GM12801 (cell line): ENCODE measurements around the gene DYDC1.

Experiments used
- TF ChIP-seq, protein P1 (sequence below): IDR thresholded peaks from one replicate; pipeline ENCODE4 v1.5.1; 2011; ENCODE audit warnings: control low read depth; ENCODE audit not compliant: insufficient read length; ENCODE audit errors: extremely low read depth

DYDC1 gene

DNA sequence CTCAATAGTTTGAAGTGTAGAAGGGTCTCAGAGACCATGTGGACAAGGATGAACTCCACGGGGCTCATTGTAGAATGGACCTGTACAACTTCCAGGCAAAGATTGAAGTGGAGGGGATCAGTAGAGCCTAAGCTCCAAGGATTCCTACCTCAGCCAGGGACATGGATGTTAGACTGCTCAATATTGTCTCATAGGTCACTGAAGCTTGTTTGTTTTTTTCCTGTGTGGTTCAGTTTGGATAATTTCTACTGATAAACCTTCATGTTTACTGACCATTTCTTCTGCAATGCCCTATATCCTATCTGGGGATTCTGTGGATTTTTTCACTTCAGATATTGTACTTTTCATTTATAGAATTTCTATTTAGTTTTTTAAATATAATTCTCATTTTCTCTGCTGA is 9.0 kb upstream of the DYDC1 start:
- TF ChIP-seq, protein P1, sequence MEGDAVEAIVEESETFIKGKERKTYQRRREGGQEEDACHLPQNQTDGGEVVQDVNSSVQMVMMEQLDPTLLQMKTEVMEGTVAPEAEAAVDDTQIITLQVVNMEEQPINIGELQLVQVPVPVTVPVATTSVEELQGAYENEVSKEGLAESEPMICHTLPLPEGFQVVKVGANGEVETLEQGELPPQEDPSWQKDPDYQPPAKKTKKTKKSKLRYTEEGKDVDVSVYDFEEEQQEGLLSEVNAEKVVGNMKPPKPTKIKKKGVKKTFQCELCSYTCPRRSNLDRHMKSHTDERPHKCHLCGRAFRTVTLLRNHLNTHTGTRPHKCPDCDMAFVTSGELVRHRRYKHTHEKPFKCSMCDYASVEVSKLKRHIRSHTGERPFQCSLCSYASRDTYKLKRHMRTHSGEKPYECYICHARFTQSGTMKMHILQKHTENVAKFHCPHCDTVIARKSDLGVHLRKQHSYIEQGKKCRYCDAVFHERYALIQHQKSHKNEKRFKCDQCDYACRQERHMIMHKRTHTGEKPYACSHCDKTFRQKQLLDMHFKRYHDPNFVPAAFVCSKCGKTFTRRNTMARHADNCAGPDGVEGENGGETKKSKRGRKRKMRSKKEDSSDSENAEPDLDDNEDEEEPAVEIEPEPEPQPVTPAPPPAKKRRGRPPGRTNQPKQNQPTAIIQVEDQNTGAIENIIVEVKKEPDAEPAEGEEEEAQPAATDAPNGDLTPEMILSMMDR, result no peak

DNA sequence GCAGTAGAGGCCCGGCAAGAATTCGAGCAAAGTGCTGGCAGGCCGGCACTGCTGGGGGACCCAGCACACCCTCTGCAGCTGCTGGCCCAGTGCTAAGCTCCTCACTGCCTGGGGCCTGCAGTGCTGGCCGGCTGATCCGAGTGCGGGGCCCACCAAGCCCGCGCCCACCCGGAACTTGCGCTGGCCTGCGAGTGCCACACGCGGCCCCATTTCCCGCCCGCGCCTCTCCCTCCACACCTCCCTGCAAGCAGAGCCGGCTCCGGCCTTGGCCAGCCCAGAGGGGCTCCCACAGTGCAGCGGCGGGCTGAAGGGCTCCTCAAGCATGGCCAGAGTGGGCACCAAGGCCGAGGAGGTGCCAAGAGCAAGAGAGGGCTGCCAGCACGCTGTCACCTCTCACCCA is 3.1 kb upstream of the DYDC1 start:
- TF ChIP-seq, protein P1, result no peak

DNA sequence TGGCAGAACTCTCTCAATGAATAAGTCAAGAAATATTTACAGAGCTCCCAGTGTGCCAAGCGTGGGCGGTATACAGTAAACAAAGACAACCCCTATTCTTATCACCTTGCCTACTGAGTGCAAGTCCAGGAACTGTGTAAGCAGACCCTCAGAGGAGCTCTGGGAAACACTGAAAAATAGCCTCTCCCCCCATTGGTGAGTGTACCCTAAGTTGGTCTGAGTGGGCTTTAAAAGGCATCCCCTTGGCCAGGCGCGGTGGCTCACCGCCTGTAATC is 1.2 kb upstream of the DYDC1 start:
- TF ChIP-seq, protein P1, result no peak

DNA sequence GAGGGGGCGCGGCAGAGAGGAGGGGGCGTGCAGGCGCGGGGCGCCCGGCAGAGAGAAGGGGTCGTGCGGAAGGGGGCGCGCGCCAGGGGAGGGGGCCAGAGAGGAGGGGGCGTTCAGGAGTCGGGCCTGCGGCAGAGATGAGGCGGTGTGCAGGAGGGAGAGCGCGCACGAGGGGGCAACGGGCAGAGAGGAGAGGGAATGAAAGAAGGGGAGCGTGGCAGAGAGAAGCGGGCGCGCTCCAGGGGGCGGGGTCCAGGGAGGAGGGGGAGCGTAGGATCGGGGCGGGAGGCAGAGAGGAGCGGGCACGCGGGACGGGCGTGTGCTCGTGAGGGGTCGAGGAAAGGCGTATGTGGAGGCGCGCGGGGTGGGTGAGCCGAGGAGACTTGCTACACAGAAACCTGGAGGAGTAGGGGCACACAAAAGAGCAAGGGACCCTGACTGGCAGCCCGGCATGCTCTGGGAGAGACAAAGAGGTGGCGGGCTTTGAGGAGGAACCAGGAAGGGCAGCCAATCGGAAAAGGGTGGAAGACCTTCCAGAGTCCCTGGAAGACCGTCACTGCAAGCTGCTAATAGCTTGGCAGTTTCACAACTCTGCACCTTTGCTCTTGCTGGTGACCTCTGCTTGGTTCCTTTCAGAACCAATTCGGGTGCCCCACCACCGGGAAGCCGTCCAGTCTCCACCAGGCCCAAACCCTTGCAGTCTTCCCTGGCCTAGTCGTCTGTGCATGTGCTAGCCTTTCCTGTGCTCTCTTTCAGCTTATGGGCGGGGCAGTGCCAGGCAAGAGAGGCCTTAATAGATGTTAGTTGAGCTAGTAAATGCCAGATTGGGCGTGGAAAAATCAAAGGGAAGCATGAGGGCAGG is 665 bp upstream of the DYDC1 start:
- TF ChIP-seq, protein P1, result no peak

DNA sequence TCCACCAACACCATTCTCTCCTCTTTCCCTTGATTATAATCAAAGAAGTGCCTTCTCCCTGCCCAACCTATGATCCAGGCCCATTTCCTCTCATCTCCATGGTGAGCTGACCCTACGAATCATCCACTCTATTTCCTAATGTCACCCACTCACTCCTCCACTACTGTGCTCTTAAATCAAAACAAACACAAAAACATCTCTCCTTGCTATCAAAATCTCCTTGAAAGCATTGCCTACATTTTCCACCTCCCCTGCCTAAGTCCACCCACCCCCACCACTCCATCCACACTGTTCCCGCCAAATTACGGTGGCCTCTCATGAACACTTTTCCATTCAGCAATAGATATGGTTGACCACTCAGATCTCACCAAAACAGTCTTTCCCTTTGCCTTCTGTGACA is 5.3 kb downstream of the DYDC1 start:
- TF ChIP-seq, protein P1, result no peak

DNA sequence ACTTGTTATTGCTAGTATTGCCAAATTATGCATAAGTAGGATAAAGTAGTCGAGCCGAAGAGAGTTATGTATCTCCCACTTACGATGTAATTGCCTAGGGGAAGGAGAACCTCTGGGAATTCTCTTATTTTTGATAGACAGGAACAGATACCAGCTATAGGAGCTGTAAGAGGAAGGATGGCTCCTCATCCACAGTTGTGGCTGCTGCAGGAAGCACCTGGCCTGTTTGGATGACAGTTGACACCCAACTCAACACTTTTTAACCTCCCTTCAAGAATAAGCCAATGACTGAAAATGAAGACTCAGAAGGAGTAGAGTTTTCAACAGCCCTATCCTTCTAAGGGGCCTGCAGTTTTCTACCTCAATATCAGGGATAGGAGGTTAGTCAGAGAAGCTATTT is 6.3 kb downstream of the DYDC1 start:
- TF ChIP-seq, protein P1, result no peak

DNA sequence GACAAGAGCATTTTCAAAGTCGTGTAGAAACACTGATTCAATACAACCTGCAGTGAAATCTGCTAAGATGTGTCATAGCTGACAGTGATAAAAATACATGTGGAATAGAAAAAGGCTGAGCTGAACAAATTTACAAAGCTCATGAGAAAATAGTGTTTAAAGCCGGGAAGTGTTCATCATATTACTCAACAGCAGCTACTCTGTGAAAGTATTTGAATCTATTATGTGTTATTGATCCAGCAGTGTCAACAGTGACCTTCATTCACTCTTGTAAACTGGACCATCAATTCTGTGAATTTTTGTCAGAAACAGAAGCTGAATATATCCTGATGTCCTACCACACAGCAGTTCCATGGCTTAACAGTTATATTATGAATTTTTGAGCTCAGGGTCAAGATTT is 11.6 kb downstream of the DYDC1 start:
- TF ChIP-seq, protein P1, result no peak
